NCI-H460 (cell line): ENCODE data around the gene NCKAP5. TPM values are rescaled to one million over a fixed set of nuclear protein-coding genes. Genes with fewer than 3 reads are reported as not detected.
"Not testable (repeated sequence)": the region's sequence is repeated elsewhere in the genome, so short reads cannot be mapped to it uniquely, and the experiment has no call there.

Source experiments
- DNase-seq: peaks from one replicate; pipeline ENCODE4 v3.0.0-alpha.2; 2016; ENCODE audit warnings: low read depth; ENCODE audit errors: extremely low read depth
- total RNA-seq: library from RNA; depleted of rRNA; stranded (reverse); fragments of >200 nt; shearing (Covaris generic); gene quantifications from 2 replicates; pipeline ENCODE4 v1.2.3, GENCODE V29; 2014

NCKAP5 gene
- total RNA-seq, 1 experiment from 2014 or later = 10.0 TPM

- no peak for DNase-seq
Observed at GRCh38 chr2:132871831-132872230, 696.4 kb downstream of the NCKAP5 start.

GRCh38 chr2:132863961-132864360 lies 704.3 kb downstream of the NCKAP5 start:
- no peak for DNase-seq

- DNase-seq = no peak
Observed at GRCh38 chr2:132860220-132860619, 708.0 kb downstream of the NCKAP5 start.

- DNase-seq = no peak
Observed at GRCh38 chr2:132859590-132859989, 708.7 kb downstream of the NCKAP5 start.

GRCh38 chr2:132857319-132857718 lies 710.9 kb downstream of the NCKAP5 start:
- no peak for DNase-seq

- DNase-seq = no peak
Observed at GRCh38 chr2:132850688-132851087, 717.6 kb downstream of the NCKAP5 start.

GRCh38 chr2:132849118-132849517 lies 719.1 kb downstream of the NCKAP5 start:
- no peak for DNase-seq

- no peak for DNase-seq
Observed at GRCh38 chr2:132845339-132845738, 722.9 kb downstream of the NCKAP5 start.

GRCh38 chr2:132844585-132844984 lies 723.7 kb downstream of the NCKAP5 start:
- DNase-seq = no peak

GRCh38 chr2:132837769-132838168 lies 730.5 kb downstream of the NCKAP5 start:
- no peak for DNase-seq

GRCh38 chr2:132830321-132830827 lies 737.9 kb downstream of the NCKAP5 start:
- DNase-seq = no peak

GRCh38 chr2:132825601-132826000 lies 742.7 kb downstream of the NCKAP5 start:
- DNase-seq = no peak

- DNase-seq = no peak
Observed at GRCh38 chr2:132824716-132825115, 743.5 kb downstream of the NCKAP5 start.

GRCh38 chr2:132816234-132816633 lies 752.0 kb downstream of the NCKAP5 start:
- DNase-seq = peak; percentile 34

- DNase-seq = peak; percentile 85
Observed at GRCh38 chr2:132815516-132815915, 752.7 kb downstream of the NCKAP5 start.

GRCh38 chr2:132814651-132815050 lies 753.6 kb downstream of the NCKAP5 start:
- peak; percentile 68 for DNase-seq

GRCh38 chr2:132813422-132813821 lies 754.8 kb downstream of the NCKAP5 start:
- no peak for DNase-seq

GRCh38 chr2:132811148-132811915 lies 756.9 kb downstream of the NCKAP5 start:
- no peak for DNase-seq

- DNase-seq = not testable (repeated sequence)
Observed at GRCh38 chr2:132809962-132810361, 758.3 kb downstream of the NCKAP5 start.

GRCh38 chr2:132804051-132804450 lies 764.2 kb downstream of the NCKAP5 start:
- DNase-seq = peak; percentile 54

- no peak for DNase-seq
Observed at GRCh38 chr2:132798341-132798740, 769.9 kb downstream of the NCKAP5 start.

GRCh38 chr2:132797556-132797955 lies 770.7 kb downstream of the NCKAP5 start:
- no peak for DNase-seq
